GM23248 (cell line): Measurements from ENCODE around the gene SPTLC2. TPM values are rescaled to one million over a fixed set of nuclear protein-coding genes. Genes with fewer than 3 reads are reported as not detected.
A peak's percentile ranks its signal among the peaks of the same experiment; 100 is the strongest.

Experiments
- DNase-seq: peaks from one replicate; pipeline ENCODE4 v3.0.0-alpha.2; 2015
- H2AFZ ChIP-seq: fragments of 200-600 bp; sonication (generic); 2 replicates; pipeline ENCODE4 v1.6.1; 2016; ENCODE audit warnings: antibody characterized with exemption
- H3F3A ChIP-seq: fragments of 200-600 bp; sonication (generic); 2 replicates; pipeline ENCODE4 v1.6.1; 2016; ENCODE audit warnings: mild to moderate bottlenecking, antibody characterized with exemption, mixed run types; ENCODE audit not compliant: insufficient read depth
- H3K27ac ChIP-seq: fragments of 200-600 bp; sonication (generic); 2 replicates; pipeline ENCODE4 v1.5.1; 2016; ENCODE audit warnings: mild to moderate bottlenecking
- H3K27me3 ChIP-seq: fragments of 200-600 bp; sonication (generic); replicated peaks from 2 replicates; pipeline ENCODE4 v1.6.1; 2016; ENCODE audit warnings: mild to moderate bottlenecking; ENCODE audit not compliant: insufficient read depth
- H3K36me3 ChIP-seq: fragments of 200-600 bp; sonication (generic); 2 replicates; pipeline ENCODE4 v1.6.1; 2016; ENCODE audit warnings: low read depth, mild to moderate bottlenecking
- H3K4me1 ChIP-seq: fragments of 200-600 bp; sonication (generic); 2 replicates; pipeline ENCODE4 v1.6.1; 2016; ENCODE audit warnings: mild to moderate bottlenecking; ENCODE audit not compliant: insufficient read depth
- H3K4me2 ChIP-seq: fragments of 200-600 bp; sonication (generic); one replicate; pipeline ENCODE4 v1.6.1; 2016; ENCODE audit warnings: mild to moderate bottlenecking; ENCODE audit not compliant: unreplicated experiment
- H3K4me3 ChIP-seq: fragments of 200-600 bp; sonication (generic); 2 replicates; pipeline ENCODE4 v1.5.1; 2016; ENCODE audit warnings: mild to moderate bottlenecking
- H3K79me2 ChIP-seq: fragments of 200-600 bp; sonication (generic); 2 replicates; pipeline ENCODE4 v1.6.1; 2016; ENCODE audit warnings: mild to moderate bottlenecking; ENCODE audit not compliant: insufficient read depth
- H3K9ac ChIP-seq: fragments of 200-600 bp; sonication (generic); 2 replicates; pipeline ENCODE4 v1.6.1; 2016; ENCODE audit warnings: mild to moderate bottlenecking
- H3K9me2 ChIP-seq: fragments of 200-600 bp; sonication (generic); 2 replicates; pipeline ENCODE4 v1.6.1; 2016; ENCODE audit warnings: mixed run types, mild to moderate bottlenecking, moderate library complexity; ENCODE audit not compliant: insufficient read depth
- H3K9me3 ChIP-seq: fragments of 200-600 bp; sonication (generic); one replicate; pipeline ENCODE4 v1.6.1; 2017; ENCODE audit warnings: low read depth
- H4K20me1 ChIP-seq: fragments of 200-600 bp; sonication (generic); 2 replicates; pipeline ENCODE4 v1.6.0; 2016; ENCODE audit not compliant: insufficient read depth
- EZH2 ChIP-seq: fragments of 200-600 bp; sonication (generic); IDR thresholded peaks from 2 replicates; pipeline ENCODE4 v1.6.1; 2018; ENCODE audit warnings: antibody characterized with exemption, mild to moderate bottlenecking; ENCODE audit not compliant: insufficient read depth, poor library complexity, severe bottlenecking
- EZH2phosphoT487 ChIP-seq: fragments of 200-600 bp; sonication (generic); IDR thresholded peaks from 2 replicates; pipeline ENCODE4 v1.6.1; 2018; ENCODE audit warnings: antibody characterized with exemption, moderate library complexity, mild to moderate bottlenecking, low read depth; ENCODE audit not compliant: insufficient read depth
- WGBS, 2 experiments: methylation state at CpG; one replicate each; pipeline ENCODE4 v1.1.6; 2015 to 2017; ENCODE audit warnings: low lambda C conversion rate in 2 of 2, low coverage in 1 of 2; ENCODE audit errors: missing lambda C conversion rate in 2 of 2; 5-methylcytosine and 5-hydroxymethylcytosine counted together
- in situ Hi-C: fragments of 300-500 bp; cut with MboI; formaldehyde crosslinking; loops from 2 replicates; pipeline ENCODE4 v1.15.0; 2020
- polyA plus RNA-seq: library from polyadenylated mRNA; unstranded; fragments of >200 nt; fragmentation: Nextera tagmentation; extraction: Ambion mirVana; gene quantifications from 2 replicates; pipeline ENCODE4 v1.2.1, GENCODE V29; 2016
- small RNA-seq: library from RNA; depleted of rRNA; stranded (forward); fragments of <200 nt; gene quantifications from one replicate; pipeline ENCODE3, GENCODE V24; 2014; ENCODE audit warnings: low read depth, low replicate concordance
- total RNA-seq: library from RNA; depleted of rRNA; stranded (reverse); fragments of >200 nt; shearing (Covaris generic); gene quantifications from 2 replicates; pipeline ENCODE4 v1.2.3, GENCODE V29; 2014; rRNA removed

The SPTLC2 gene
- total and polyA plus RNA-seq, 2 experiments from 2014 or later = 44.7 to 45.6 TPM

DNA sequence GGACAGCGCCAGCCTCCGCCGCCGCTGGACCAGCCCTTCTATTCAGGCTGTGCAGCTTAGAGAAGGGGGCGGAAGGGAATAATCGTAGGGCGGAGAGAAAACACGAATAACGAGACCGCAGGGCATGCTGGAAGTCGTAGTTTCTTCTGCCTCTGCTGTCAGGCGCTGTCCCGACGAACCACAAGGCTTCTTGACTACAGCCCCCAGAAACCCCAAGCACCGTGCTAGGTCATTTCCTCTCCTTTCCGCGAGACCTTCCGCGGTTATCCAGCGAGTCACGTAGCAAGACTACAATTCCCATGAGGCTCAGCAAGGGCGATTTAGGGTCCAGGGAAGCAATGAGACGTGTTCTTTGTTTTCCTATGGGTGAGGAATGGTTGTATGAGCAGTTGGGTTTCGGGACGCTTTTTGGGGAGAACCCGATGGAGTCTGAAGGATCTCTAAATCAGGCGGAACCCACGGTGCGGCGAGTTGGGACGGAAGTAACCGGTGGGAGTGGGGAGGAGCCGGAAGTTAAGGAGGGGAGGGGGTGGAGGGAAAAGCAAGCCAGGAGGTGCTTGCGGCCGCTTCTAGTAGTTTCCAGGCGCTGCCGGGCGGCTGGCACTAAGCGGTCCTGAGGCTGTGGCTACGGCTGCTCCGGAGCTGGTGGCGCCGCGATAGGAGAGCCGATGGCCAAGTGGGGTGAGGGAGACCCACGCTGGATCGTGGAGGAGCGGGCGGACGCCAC, 158.8 kb downstream of the SPTLC2 start, which contains the start of the genes AHSA1 and VIPAS39:
Gene AHSA1, plus strand, starts transcription at position 572 of the 727 bp plus-strand sequence. Its CDS starts 97 bp downstream, at position 669.
Gene VIPAS39, minus strand, starts transcription at position 80 of the 727 bp plus-strand sequence. CDS start 3,499 bp downstream, outside the sequence.
- Histone ChIP-seq H3K9me3 (no peaks in the 10 kb centered on the region), H3K36me3 (peaks cover 23% of the 10 kb centered on the region; the same call in 1 of the 2 replicates), H2AFZ (peak within 1 kb of the TSS; percentile 96), H3K9ac (peak within 1 kb of the TSS; percentile 89), H3K4me3 (peak within 1 kb of the TSS; percentile 99), H3K79me2 (peaks cover 77% of the 10 kb centered on the region), H3K9me2 (no peaks in the 10 kb centered on the region), H3K27ac (peak within 1 kb of the TSS; percentile 89), H3F3A (no peaks in the 10 kb centered on the region), H3K4me1 (peaks cover 13% of the 10 kb centered on the region), H3K27me3 (no peaks in the 10 kb centered on the region), H3K4me2 (peak within 1 kb of the TSS; percentile 99), H4K20me1 (peaks cover 5% of the 10 kb centered on the region)
- 1% methylated on average over 50 of the region's 50 CpGs for WGBS, 2 experiments
- in situ Hi-C loops = no loop called here
- TF ChIP-seq EZH2 (no peak), EZH2phosphoT487 (no peak)
- DNase-seq = peak; percentile 100

GRCh38 chr14:77457115-77457521, 159.3 kb downstream of the SPTLC2 start:
- DNase-seq = peak; percentile 74
- 1 to 2% methylated on average over 18 of the region's 18 CpGs for WGBS, 2 experiments
- H3K27me3 ChIP-seq = no peaks in the 10 kb centered on the region
- peaks cover 77% of the 10 kb centered on the region for H3K79me2 ChIP-seq
- peak overlapping the region; percentile 96 for H2AFZ ChIP-seq
- peaks cover 5% of the 10 kb centered on the region for H4K20me1 ChIP-seq
- H3K36me3 ChIP-seq = peaks cover 18% of the 10 kb centered on the region; the same call in 1 of the 2 replicates
- H3K27ac ChIP-seq = peak overlapping the region; percentile 89
- peaks cover 13% of the 10 kb centered on the region for H3K4me1 ChIP-seq
- H3K4me3 ChIP-seq = peak overlapping the region; percentile 99
- no peak for TF ChIP-seq EZH2
- TF ChIP-seq EZH2phosphoT487 = no peak
- H3K4me2 ChIP-seq = peak overlapping the region; percentile 89
- H3K9me3 ChIP-seq = no peaks in the 10 kb centered on the region
- H3K9ac ChIP-seq = peak overlapping the region; percentile 89
- no peaks in the 10 kb centered on the region for H3K9me2 ChIP-seq
- H3F3A ChIP-seq = no peaks in the 10 kb centered on the region
- in situ Hi-C loops = no loop called here

Small RNAs within 50 kb of the gene (small RNA-seq; reads per million reads assigned to genes)
- gene COX6CP11 (not detected), gene RF00404 (not detected), gene RN7SL587P (not detected)

Other genes starting within 250 kb of the SPTLC2 start
- 7.5 and 7.7 TPM in 2 replicates for gene TMED8, start 239.5 kb downstream of the SPTLC2 start, total RNA-seq
- gene TMED8, start 239.5 kb downstream of the SPTLC2 start, polyA plus RNA-seq = 3.1 and 3.2 TPM in 2 replicates
- gene SAMD15, start 239.3 kb downstream of the SPTLC2 start, total RNA-seq = 1.4 and 2.8 TPM in 2 replicates
- 0.95 and 1.3 TPM in 2 replicates for gene SAMD15, start 239.3 kb downstream of the SPTLC2 start, polyA plus RNA-seq
- not detected in 2 replicates for gene NOXRED1, start 193.1 kb downstream of the SPTLC2 start, total RNA-seq
- gene NOXRED1, start 193.1 kb downstream of the SPTLC2 start, polyA plus RNA-seq = 0.10 and 0.31 TPM in 2 replicates
- 25.0 and 59.8 TPM in 2 replicates for gene VIPAS39, start 159.0 kb downstream of the SPTLC2 start, total RNA-seq
- 14.9 TPM in 2 replicates for gene VIPAS39, start 159.0 kb downstream of the SPTLC2 start, polyA plus RNA-seq
- gene AHSA1, start 158.5 kb downstream of the SPTLC2 start, total RNA-seq = 122 and 137 TPM in 2 replicates
- gene AHSA1, start 158.5 kb downstream of the SPTLC2 start, polyA plus RNA-seq = 130 TPM in 2 replicates
- 2.6 TPM in 1 of 2 replicates, not detected in the other for gene ISM2, start 117.8 kb downstream of the SPTLC2 start, total RNA-seq
- gene ISM2, start 117.8 kb downstream of the SPTLC2 start, polyA plus RNA-seq = 0.11 TPM in 1 of 2 replicates, not detected in the other
- 13.2 and 13.4 TPM in 2 replicates for gene ALKBH1, start 91.4 kb upstream of the SPTLC2 start, total RNA-seq
- 10.2 and 11.3 TPM in 2 replicates for gene ALKBH1, start 91.4 kb upstream of the SPTLC2 start, polyA plus RNA-seq
- 147 and 258 TPM in 2 replicates for gene SLIRP, start 91.5 kb upstream of the SPTLC2 start, total RNA-seq
- 417 and 418 TPM in 2 replicates for gene SLIRP, start 91.5 kb upstream of the SPTLC2 start, polyA plus RNA-seq
- 45.2 and 58.2 TPM in 2 replicates for gene SNW1, start 144.5 kb upstream of the SPTLC2 start, total RNA-seq
- 62.2 and 64.4 TPM in 2 replicates for gene SNW1, start 144.5 kb upstream of the SPTLC2 start, polyA plus RNA-seq
- 2.8 and 6.6 TPM in 2 replicates for gene ADCK1, start 183.5 kb upstream of the SPTLC2 start, total RNA-seq
- 4.7 TPM in 2 replicates for gene ADCK1, start 183.5 kb upstream of the SPTLC2 start, polyA plus RNA-seq